GM12878 (cell line): ENCODE data around the gene DHRS12. TPM values are rescaled to one million over a fixed set of nuclear protein-coding genes. Genes with fewer than 3 reads are reported as not detected.

Experiments used
- ATAC-seq: fragments of 200-7000 bp; cut with Tn5 transposase; 3 replicates; pipeline ENCODE4 v1.9.1; 2020; ENCODE audit warnings: mild to moderate bottlenecking, moderate library complexity
- BruUV-seq: library from RNA; stranded (reverse); fragments of 400-500 nt; replicated peaks from 2 replicates; lab custom pipeline; 2021; lab: Mats Ljungman, UMichigan
- CTCF ChIA-PET: fragments of 300-600 bp; sonication (Branson Sonifier 250); formaldehyde crosslinking; extraction: SDS; loops from one replicate; lab custom pipeline; 2021; ENCODE audit warnings: inconsistent platforms; lab: Yijun Ruan, JAX
- POLR2A ChIA-PET: fragments of 350-600 bp; formaldehyde crosslinking; extraction: SDS; loops from one replicate; lab custom pipeline; 2021; ENCODE audit warnings: inconsistent platforms; lab: Charles Lee
- RAD21 ChIA-PET: fragments of 300-600 bp; sonication (Branson Sonifier 250); formaldehyde crosslinking; loops from one replicate; lab custom pipeline; 2023; ENCODE audit warnings: antibody characterized with exemption; ENCODE audit not compliant: unreplicated experiment; lab: Charles Lee
- SMC1A ChIA-PET: fragments of 300-600 bp; sonication (Branson Sonifier 250); formaldehyde crosslinking; loops from one replicate; lab custom pipeline; 2023; ENCODE audit not compliant: unreplicated experiment, uncharacterized antibody; lab: Charles Lee
- DNase-seq: peaks from one replicate; pipeline ENCODE4 v3.0.0-alpha.2; 2011; ENCODE audit warnings: low read depth, low spot score
- FAIRE-seq: peaks from 3 replicates; lab custom pipeline; 2011; peaks lifted over from hg19 to GRCh38; lab: Jason Lieb, UNC
- H2AFZ ChIP-seq: 2 replicates; pipeline ENCODE4 v1.6.0; 2011; ENCODE audit warnings: low read depth, low read length, control low read depth; ENCODE audit not compliant: control insufficient read depth
- H3K27ac ChIP-seq: 2 replicates; pipeline ENCODE4 v1.5.1; 2011; ENCODE audit warnings: control low read depth; ENCODE audit not compliant: control insufficient read depth, insufficient read depth
- H3K27me3 ChIP-seq, 2 experiments: replicated peaks in 1 of 2; 2 replicates each; pipeline versions ENCODE4 v1.6.0 to v1.6.1; 2011; ENCODE audit warnings: low read length in 1 of 2; ENCODE audit not compliant: control insufficient read depth in 2 of 2, insufficient read depth in 2 of 2
- H3K36me3 ChIP-seq, 2 experiments: 2 replicates each; pipeline ENCODE4 v1.5.1; 2011; ENCODE audit warnings: low read length in 1 of 2; ENCODE audit not compliant: control insufficient read depth in 2 of 2, insufficient read depth in 2 of 2
- H3K4me1 ChIP-seq: 2 replicates; pipeline ENCODE4 v1.6.1; 2011; ENCODE audit warnings: mild to moderate bottlenecking, low read length, moderate library complexity, mixed read lengths; ENCODE audit not compliant: control insufficient read depth, insufficient read depth
- H3K4me2 ChIP-seq: 2 replicates; pipeline ENCODE4 v1.6.0; 2011; ENCODE audit warnings: control low read depth; ENCODE audit not compliant: control insufficient read depth, insufficient read depth
- H3K4me3 ChIP-seq: fragments of 200-600 bp; sonication (generic); 2 replicates; pipeline ENCODE4 v1.5.1; 2016
- H3K79me2 ChIP-seq: 2 replicates; pipeline ENCODE4 v1.6.0; 2011; ENCODE audit warnings: low read length; ENCODE audit not compliant: control insufficient read depth, insufficient read depth
- H3K9ac ChIP-seq: 2 replicates; pipeline ENCODE4 v1.8.0; 2011; ENCODE audit warnings: low read length, control low read depth, mixed read lengths; ENCODE audit not compliant: control insufficient read depth, insufficient read depth
- H3K9me3 ChIP-seq: replicated peaks from 3 replicates; pipeline ENCODE4 v1.5.1; 2011; ENCODE audit warnings: mild to moderate bottlenecking, low read length; ENCODE audit not compliant: control insufficient read depth, insufficient read depth
- H4K20me1 ChIP-seq: 2 replicates; pipeline ENCODE4 v1.6.0; 2011; ENCODE audit not compliant: control insufficient read depth, insufficient read depth
- ESRRA ChIP-seq: IDR thresholded peaks from 2 replicates; pipeline ENCODE4 v1.6.1; 2012; ENCODE audit warnings: mild to moderate bottlenecking, low read length, improper control_type of control experiment
- JUND ChIP-seq: IDR thresholded peaks from 2 replicates; pipeline ENCODE4 v1.6.1; 2012; ENCODE audit warnings: low read depth, mild to moderate bottlenecking, low read length, improper control_type of control experiment, moderate library complexity
- LARP7 ChIP-seq: fragments of 450-650 bp; IDR thresholded peaks from 2 replicates; pipeline ENCODE4 v1.6.1; 2017; ENCODE audit warnings: mild to moderate bottlenecking
- RAD21 ChIP-seq: IDR thresholded peaks from 2 replicates; pipeline ENCODE4 v1.6.1; 2011; ENCODE audit warnings: mild to moderate bottlenecking, low read depth, low read length, moderate library complexity; ENCODE audit not compliant: insufficient read depth
- SMC3 ChIP-seq: IDR thresholded peaks from 2 replicates; pipeline ENCODE4 v1.6.1; 2011; ENCODE audit warnings: low read length, improper control_type of control experiment, borderline replicate concordance
- WGBS: methylation state at CpG from one replicate; pipeline ENCODE4 v1.1.6; 2016; ENCODE audit warnings: low lambda C conversion rate; ENCODE audit not compliant: insufficient replicate concordance, insufficient coverage; ENCODE audit errors: missing lambda C conversion rate; 5-methylcytosine and 5-hydroxymethylcytosine counted together
- in situ Hi-C: fragments of 300-500 bp; cut with MboI; formaldehyde crosslinking; loops from 9 replicates; pipeline ENCODE4 v1.14.3; 2018; ENCODE audit warnings: mixed read lengths
- intact Hi-C: fragments of 100-400 bp; cut with micrococcal nuclease; formaldehyde crosslinking; loops from one replicate; pipeline ENCODE4 v1.14.2; 2022; ENCODE audit not compliant: unreplicated experiment
- polyA plus RNA-seq, 11 experiments: library from polyadenylated mRNA; depleted of rRNA in 4 of 11; unstranded in 6 of 11; stranded (reverse) in 5 of 11; fragments of >200 nt; fragmentation: Nextera tagmentation in 4 of 11; fragmentation: Illumina TruSeq in 1 of 11; extraction: Ambion mirVana in 4 of 11; extraction: Trizol in 1 of 11; gene quantifications; 1 replicate in 1 of 11; 2 replicates in 10 of 11; pipeline versions ENCODE4 v1.2.1 to v1.2.3, GENCODE V29; 2011 to 2016; ENCODE audit warnings: inconsistent platforms in 2 of 11, missing spikeins in 2 of 11, low read depth in 1 of 11
- total RNA-seq, 4 experiments: library from RNA; depleted of rRNA in 3 of 4; stranded (reverse); fragments of >200 nt in 3 of 4; fragmentation: Illumina TruSeq in 1 of 4; extraction: Trizol in 1 of 4; gene quantifications; 2 replicates each; pipeline versions ENCODE4 v1.2.1 to v1.2.3, GENCODE V29; 2013 to 2021
- TF ChIP-seq, protein P1 (sequence below), 3 experiments: IDR thresholded peaks in 2 of 3; conservative IDR thresholded peaks in 1 of 3; 2 replicates each; pipeline ENCODE4 v1.5.1; 2011; ENCODE audit warnings: low read depth in 3 of 3, low read length in 3 of 3, mild to moderate bottlenecking in 3 of 3, control low read depth in 2 of 3, moderate library complexity in 2 of 3, inconsistent platforms in 1 of 3, mixed read lengths in 1 of 3; ENCODE audit not compliant: control insufficient read depth in 2 of 3, insufficient read depth in 1 of 3; ENCODE audit errors: extremely low read depth in 1 of 3

DHRS12 gene
- total and polyA plus RNA-seq, 10 of the 15 experiments (the other 5 are each of a cell fraction or from before 2014, with no cell fraction given) = 2.9 to 11.3 (median 8.2) TPM

DNA sequence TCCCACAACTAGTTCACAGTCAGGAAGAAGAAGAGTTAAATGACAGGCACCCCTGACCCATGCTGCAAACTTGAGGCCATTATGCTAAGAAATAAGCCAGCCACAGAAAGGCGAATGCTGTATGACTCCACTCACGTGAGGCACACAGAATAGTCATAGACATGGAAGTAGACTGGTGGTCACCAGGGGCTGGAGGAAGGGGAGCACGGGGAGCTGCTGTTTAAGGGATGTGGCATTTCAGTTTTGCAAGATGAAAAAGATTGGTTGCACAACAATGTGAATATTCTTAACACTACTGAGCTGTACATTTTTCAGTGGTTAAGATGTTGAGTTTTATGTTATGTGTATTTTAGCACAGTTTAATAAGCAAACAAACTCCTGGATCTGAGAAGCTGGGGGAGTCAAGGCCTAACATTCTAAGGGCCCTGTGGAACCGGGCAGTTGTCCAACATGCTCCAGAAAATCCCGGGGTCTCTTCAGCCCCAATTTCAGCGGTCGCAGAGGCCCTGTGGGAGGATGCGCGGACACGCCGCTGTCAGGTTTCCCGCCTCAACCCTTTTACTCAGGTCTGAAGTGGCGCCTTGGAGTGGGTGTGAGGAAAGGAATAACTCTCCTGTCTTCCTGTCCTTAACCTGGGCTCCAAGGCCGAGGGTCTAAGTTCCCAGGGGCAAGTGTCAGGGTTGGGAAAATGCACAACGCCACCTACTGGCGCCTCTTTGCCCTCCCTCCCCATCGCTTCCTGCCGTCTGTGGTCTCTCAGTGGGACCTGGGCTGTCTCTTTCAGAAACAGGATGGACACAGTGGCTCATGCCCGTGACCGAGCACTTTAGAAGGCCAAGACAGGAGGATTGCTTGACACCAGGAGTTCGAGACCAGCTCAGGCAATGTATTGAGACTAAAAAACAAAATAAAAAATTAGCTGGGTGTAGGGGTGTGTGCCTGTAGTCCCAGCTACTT is 45.5 kb upstream of the DHRS12 start:
- H3K36me3 ChIP-seq = no peaks in the 10 kb centered on the region
- RAD21 ChIA-PET = interaction anchor here (0.7 to 0.9 kb wide), 2 partner anchors 34 to 35 kb away, joined by 3 to 4 read pairs; no protein-coding TSS in a partner anchor
- TF ChIP-seq SMC3 (peak; percentile 54), LARP7 (no peak), ESRRA (no peak), JUND (no peak), RAD21 (peak; percentile 40; the same call in 1 of the 2 replicates)
- TF ChIP-seq, protein P1, sequence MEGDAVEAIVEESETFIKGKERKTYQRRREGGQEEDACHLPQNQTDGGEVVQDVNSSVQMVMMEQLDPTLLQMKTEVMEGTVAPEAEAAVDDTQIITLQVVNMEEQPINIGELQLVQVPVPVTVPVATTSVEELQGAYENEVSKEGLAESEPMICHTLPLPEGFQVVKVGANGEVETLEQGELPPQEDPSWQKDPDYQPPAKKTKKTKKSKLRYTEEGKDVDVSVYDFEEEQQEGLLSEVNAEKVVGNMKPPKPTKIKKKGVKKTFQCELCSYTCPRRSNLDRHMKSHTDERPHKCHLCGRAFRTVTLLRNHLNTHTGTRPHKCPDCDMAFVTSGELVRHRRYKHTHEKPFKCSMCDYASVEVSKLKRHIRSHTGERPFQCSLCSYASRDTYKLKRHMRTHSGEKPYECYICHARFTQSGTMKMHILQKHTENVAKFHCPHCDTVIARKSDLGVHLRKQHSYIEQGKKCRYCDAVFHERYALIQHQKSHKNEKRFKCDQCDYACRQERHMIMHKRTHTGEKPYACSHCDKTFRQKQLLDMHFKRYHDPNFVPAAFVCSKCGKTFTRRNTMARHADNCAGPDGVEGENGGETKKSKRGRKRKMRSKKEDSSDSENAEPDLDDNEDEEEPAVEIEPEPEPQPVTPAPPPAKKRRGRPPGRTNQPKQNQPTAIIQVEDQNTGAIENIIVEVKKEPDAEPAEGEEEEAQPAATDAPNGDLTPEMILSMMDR (IDR thresholded peaks at IDR 0.05 in 2 of 3, conservative IDR thresholded peaks at IDR 0.05 in 1 of 3; ENCODE audit: control insufficient read depth in 2 of 3, extremely low read depth in 1 of 3, insufficient read depth in 1 of 3, low read depth in 3 of 3, low read length in 3 of 3) = peak; percentile 54 to 80 (median 74); a peak in 5 of 6 replicates
- CTCF ChIA-PET = interaction anchor here (0.6 to 4.3 kb wide), 19 partner anchors 13 to 724 kb away, joined by 3 to 77 read pairs (median 4); no protein-coding TSS in a partner anchor
- BruUV-seq = no TSS peak
- POLR2A ChIA-PET = no interaction called here
- H3K79me2 ChIP-seq = no peaks in the 10 kb centered on the region
- in situ Hi-C loops = no loop called here
- no peak for DNase-seq
- intact Hi-C loops = no loop called here
- no peaks in the 10 kb centered on the region for H4K20me1 ChIP-seq
- H3K4me1 ChIP-seq = no peaks in the 10 kb centered on the region
- no peaks in the 10 kb centered on the region for H3K9me3 ChIP-seq
- no peak overlapping the region for H2AFZ ChIP-seq
- no peak overlapping the region for H3K4me3 ChIP-seq
- peak; percentile 44 for FAIRE-seq
- ATAC-seq = peak; percentile 86
- SMC1A ChIA-PET = interaction anchor here (1.3 to 2.8 kb wide), 3 partner anchors 16 to 35 kb away, joined by 3 to 30 read pairs (median 7); no protein-coding TSS in a partner anchor
- no peak overlapping the region for H3K4me2 ChIP-seq
- H3K27me3 ChIP-seq = peaks cover under 1 to 2% of the 10 kb centered on the region in 2 experiments; a peak in 2 of 4 replicates
- H3K9ac ChIP-seq = no peak overlapping the region
- no peak overlapping the region for H3K27ac ChIP-seq
- 34% methylated on average over 21 of the region's 21 CpGs for WGBS
